Measurements from ENCODE around the gene NECAB3.

GRCh38 chr20:33662172-33662571 lies 12.1 kb downstream of the NECAB3 start, which contains the start of gene C20orf144:
- TF ChIP-seq CTCF (IDR thresholded peaks at IDR 0.05) (no peak), POLR2A (IDR thresholded peaks at IDR 0.05) (no peak)

Data from vagina (tissue), 2 donors.